MM.1S (cell line): ENCODE measurements around the gene SNX33.

Experiments
- DNase-seq: peaks from one replicate; pipeline ENCODE4 v3.0.0-alpha.2; 2015
- H2AFZ ChIP-seq: fragments of 300-600 bp; sonication (generic); 2 replicates; pipeline ENCODE4 v1.6.0; 2016; ENCODE audit warnings: antibody characterized with exemption, low read length
- H3F3A ChIP-seq: fragments of 300-600 bp; sonication (generic); 2 replicates; pipeline ENCODE4 v1.6.1; 2016; ENCODE audit warnings: mild to moderate bottlenecking, antibody characterized with exemption, low read length, moderate library complexity, mixed read lengths; ENCODE audit not compliant: insufficient read depth
- H3K27ac ChIP-seq: fragments of 300-600 bp; sonication (generic); 2 replicates; pipeline ENCODE4 v1.5.1; 2016; ENCODE audit warnings: mild to moderate bottlenecking, low read length
- H3K27me3 ChIP-seq: fragments of 300-600 bp; sonication (generic); replicated peaks from 2 replicates; pipeline ENCODE4 v1.6.0; 2016; ENCODE audit warnings: low read length; ENCODE audit not compliant: insufficient read depth
- H3K36me3 ChIP-seq: fragments of 300-600 bp; sonication (generic); replicated peaks from 2 replicates; pipeline ENCODE4 v1.6.1; 2016; ENCODE audit warnings: mild to moderate bottlenecking, low read length, mixed read lengths; ENCODE audit not compliant: insufficient read depth
- H3K4me1 ChIP-seq: fragments of 300-600 bp; sonication (generic); 2 replicates; pipeline ENCODE4 v1.6.1; 2016; ENCODE audit warnings: low read length, mixed read lengths
- H3K4me2 ChIP-seq: fragments of 300-600 bp; sonication (generic); 2 replicates; pipeline ENCODE4 v1.6.0; 2016; ENCODE audit warnings: low read depth, low read length
- H3K4me3 ChIP-seq: fragments of 300-600 bp; sonication (generic); 2 replicates; pipeline ENCODE4 v1.5.1; 2016; ENCODE audit warnings: low read length, mixed read lengths
- H3K79me2 ChIP-seq: fragments of 300-600 bp; sonication (generic); 2 replicates; pipeline ENCODE4 v1.6.1; 2016; ENCODE audit warnings: mixed run types, low read length, mixed read lengths
- H3K9ac ChIP-seq: fragments of 300-600 bp; sonication (generic); 2 replicates; pipeline ENCODE4 v1.6.1; 2016; ENCODE audit warnings: low read length, mixed read lengths
- H3K9me2 ChIP-seq: fragments of 300-600 bp; sonication (generic); replicated peaks from 2 replicates; pipeline ENCODE4 v1.6.1; 2016; ENCODE audit warnings: mild to moderate bottlenecking, low read length, mixed read lengths; ENCODE audit not compliant: insufficient read depth
- H3K9me3 ChIP-seq: fragments of 300-600 bp; sonication (generic); replicated peaks from 2 replicates; pipeline ENCODE4 v1.6.1; 2016; ENCODE audit warnings: mild to moderate bottlenecking, low read length, mixed read lengths; ENCODE audit not compliant: insufficient read depth
- H4K20me1 ChIP-seq: fragments of 300-600 bp; sonication (generic); 2 replicates; pipeline ENCODE4 v1.6.1; 2016; ENCODE audit warnings: mild to moderate bottlenecking, low read length, moderate library complexity, mixed read lengths; ENCODE audit not compliant: insufficient read depth
- CTCF ChIP-seq: fragments of 300-600 bp; sonication (generic); IDR thresholded peaks from 2 replicates; pipeline ENCODE4 v1.5.1; 2016; ENCODE audit warnings: antibody characterized with exemption, low read length, mixed read lengths
- EZH2 ChIP-seq: fragments of 300-600 bp; sonication (generic); optimal IDR thresholded peaks from 2 replicates; pipeline ENCODE3; 2017; ENCODE audit warnings: low read depth, mild to moderate bottlenecking, antibody characterized with exemption, low read length, mixed read lengths
- EZH2phosphoT487 ChIP-seq: fragments of 300-600 bp; sonication (generic); IDR thresholded peaks from 2 replicates; pipeline ENCODE4 v1.6.1; 2018; ENCODE audit warnings: antibody characterized with exemption, low read length

Gene SNX33

GRCh38 chr15:75669879-75670212 is 22.1 kb downstream of the SNX33 start:
- Histone ChIP-seq H3K4me3 (no peak overlapping the region), H3K36me3 (no peaks in the 10 kb centered on the region), H4K20me1 (no peaks in the 10 kb centered on the region), H3K9me2 (no peaks in the 10 kb centered on the region), H3K27ac (no peak overlapping the region), H3K9ac (no peak overlapping the region), H3F3A (no peaks in the 10 kb centered on the region), H2AFZ (no peak overlapping the region), H3K27me3 (peaks cover 2% of the 10 kb centered on the region; the same call in 1 of the 2 replicates), H3K9me3 (no peaks in the 10 kb centered on the region), H3K79me2 (no peaks in the 10 kb centered on the region), H3K4me1 (no peaks in the 10 kb centered on the region), H3K4me2 (no peak overlapping the region)
- DNase-seq = no peak
- TF ChIP-seq EZH2 (no peak), CTCF (no peak), EZH2phosphoT487 (no peak)

- Histone ChIP-seq H3K9me2 (no peaks in the 10 kb centered on the region), H3K4me3 (no peak overlapping the region), H4K20me1 (no peaks in the 10 kb centered on the region), H3K36me3 (no peaks in the 10 kb centered on the region), H2AFZ (no peak overlapping the region), H3K9ac (no peak overlapping the region), H3K9me3 (no peaks in the 10 kb centered on the region), H3K4me1 (no peaks in the 10 kb centered on the region), H3K79me2 (no peaks in the 10 kb centered on the region), H3K27ac (no peak overlapping the region), H3K4me2 (no peak overlapping the region), H3F3A (no peaks in the 10 kb centered on the region), H3K27me3 (no peaks in the 10 kb centered on the region; the same call in 1 of the 2 replicates)
- DNase-seq = no peak
- TF ChIP-seq EZH2 (no peak), EZH2phosphoT487 (no peak), CTCF (no peak)
Measured at GRCh38 chr15:75671730-75672602, 24.3 kb downstream of the SNX33 start.

GRCh38 chr15:75672646-75673425 is 25.1 kb downstream of the SNX33 start:
- H3K27ac ChIP-seq = no peak overlapping the region
- no peak overlapping the region for H3K4me2 ChIP-seq
- H3K36me3 ChIP-seq = no peaks in the 10 kb centered on the region
- H4K20me1 ChIP-seq = no peaks in the 10 kb centered on the region
- H3F3A ChIP-seq = no peaks in the 10 kb centered on the region
- no peak for DNase-seq
- no peak for TF ChIP-seq EZH2
- no peak for TF ChIP-seq EZH2phosphoT487
- TF ChIP-seq CTCF = no peak
- H3K9me3 ChIP-seq = no peaks in the 10 kb centered on the region
- H3K4me3 ChIP-seq = no peak overlapping the region
- no peaks in the 10 kb centered on the region for H3K79me2 ChIP-seq
- no peaks in the 10 kb centered on the region; the same call in 1 of the 2 replicates for H3K27me3 ChIP-seq
- H2AFZ ChIP-seq = no peak overlapping the region
- H3K9me2 ChIP-seq = no peaks in the 10 kb centered on the region
- no peaks in the 10 kb centered on the region for H3K4me1 ChIP-seq
- H3K9ac ChIP-seq = no peak overlapping the region
